Uterus (tissue), 2 donors: ENCODE data around the gene APPBP2.

ENCODE experiments used
- POLR2A ChIP-seq, 2 donors: fragments of 450-650 bp; IDR thresholded peaks; one replicate each; pipeline ENCODE4 v1.6.1; 2016; ENCODE audit warnings: antibody characterized with exemption in 2 of 2, mild to moderate bottlenecking in 1 of 2, moderate library complexity in 1 of 2
- TF ChIP-seq, protein P1 (sequence below), 4 experiments: fragments of 200-600 bp in 2 of 4; fragments of 450-650 bp in 2 of 4; sonication (generic) in 2 of 4; IDR thresholded peaks; one replicate each; pipeline ENCODE4 v1.5.1; 2016 to 2019; ENCODE audit warnings: antibody characterized with exemption in 4 of 4, mild to moderate bottlenecking in 2 of 4, moderate library complexity in 1 of 4

- TF ChIP-seq POLR2A (IDR thresholded peaks at IDR 0.05): no peak
- TF ChIP-seq, protein P1, sequence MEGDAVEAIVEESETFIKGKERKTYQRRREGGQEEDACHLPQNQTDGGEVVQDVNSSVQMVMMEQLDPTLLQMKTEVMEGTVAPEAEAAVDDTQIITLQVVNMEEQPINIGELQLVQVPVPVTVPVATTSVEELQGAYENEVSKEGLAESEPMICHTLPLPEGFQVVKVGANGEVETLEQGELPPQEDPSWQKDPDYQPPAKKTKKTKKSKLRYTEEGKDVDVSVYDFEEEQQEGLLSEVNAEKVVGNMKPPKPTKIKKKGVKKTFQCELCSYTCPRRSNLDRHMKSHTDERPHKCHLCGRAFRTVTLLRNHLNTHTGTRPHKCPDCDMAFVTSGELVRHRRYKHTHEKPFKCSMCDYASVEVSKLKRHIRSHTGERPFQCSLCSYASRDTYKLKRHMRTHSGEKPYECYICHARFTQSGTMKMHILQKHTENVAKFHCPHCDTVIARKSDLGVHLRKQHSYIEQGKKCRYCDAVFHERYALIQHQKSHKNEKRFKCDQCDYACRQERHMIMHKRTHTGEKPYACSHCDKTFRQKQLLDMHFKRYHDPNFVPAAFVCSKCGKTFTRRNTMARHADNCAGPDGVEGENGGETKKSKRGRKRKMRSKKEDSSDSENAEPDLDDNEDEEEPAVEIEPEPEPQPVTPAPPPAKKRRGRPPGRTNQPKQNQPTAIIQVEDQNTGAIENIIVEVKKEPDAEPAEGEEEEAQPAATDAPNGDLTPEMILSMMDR (IDR thresholded peaks at IDR 0.05): no peak
Observed at GRCh38 chr17:60563743-60564142, 37.7 kb upstream of the APPBP2 start.
